ENCODE measurements around the gene KLHL34.

The KLHL34 gene

GRCh38 chrX:21656587-21657317 is 1.4 kb downstream of the KLHL34 start:
- no peak overlapping the region for H3K4me2 ChIP-seq
- no peak overlapping the region for H3K9ac ChIP-seq
- H4K20me1 ChIP-seq, result no peaks in the 10 kb centered on the region
- no peak overlapping the region for H3K27ac ChIP-seq
- H3K27me3 ChIP-seq, result no peaks in the 10 kb centered on the region
- peaks cover 36% of the 10 kb centered on the region for H3K9me3 ChIP-seq
- peaks cover 20% of the 10 kb centered on the region; the same call in 1 of the 2 replicates for H3K36me3 ChIP-seq
- no peaks in the 10 kb centered on the region for H3K4me1 ChIP-seq
- TF ChIP-seq Cebpa-rat (IDR thresholded peaks at IDR 0.05), result no peak
- H3K4me3 ChIP-seq, result peak overlapping the region; percentile 14; the same call in 1 of the 2 replicates

- Histone ChIP-seq H3K9me3 (peaks cover 36% of the 10 kb centered on the region), H4K20me1 (no peaks in the 10 kb centered on the region), H3K9ac (no peak overlapping the region), H3K36me3 (peaks cover 20% of the 10 kb centered on the region; the same call in 1 of the 2 replicates), H3K4me3 (no peak overlapping the region), H3K27ac (no peak overlapping the region), H3K4me2 (no peak overlapping the region), H3K4me1 (no peaks in the 10 kb centered on the region), H3K27me3 (no peaks in the 10 kb centered on the region)
- TF ChIP-seq Cebpa-rat (IDR thresholded peaks at IDR 0.05), result no peak
Observed at GRCh38 chrX:21655901-21656586, 2.1 kb downstream of the KLHL34 start.

GRCh38 chrX:21645886-21646285 is 12.2 kb downstream of the KLHL34 start:
- Histone ChIP-seq H3K9ac (no peak overlapping the region), H3K9me3 (no peaks in the 10 kb centered on the region), H3K4me3 (no peak overlapping the region), H3K27ac (no peak overlapping the region), H3K27me3 (no peaks in the 10 kb centered on the region), H3K36me3 (no peaks in the 10 kb centered on the region), H3K4me1 (no peaks in the 10 kb centered on the region), H4K20me1 (no peaks in the 10 kb centered on the region), H3K4me2 (no peak overlapping the region)
- no peak for TF ChIP-seq Cebpa-rat (IDR thresholded peaks at IDR 0.05)

GRCh38 chrX:21645431-21645830 is 12.7 kb downstream of the KLHL34 start:
- Histone ChIP-seq H3K9ac (no peak overlapping the region), H3K4me2 (no peak overlapping the region), H3K4me1 (no peaks in the 10 kb centered on the region), H3K27me3 (no peaks in the 10 kb centered on the region), H4K20me1 (no peaks in the 10 kb centered on the region), H3K36me3 (no peaks in the 10 kb centered on the region), H3K27ac (no peak overlapping the region), H3K4me3 (no peak overlapping the region), H3K9me3 (no peaks in the 10 kb centered on the region)
- no peak for TF ChIP-seq Cebpa-rat (IDR thresholded peaks at IDR 0.05)

- H4K20me1 ChIP-seq, result no peaks in the 10 kb centered on the region
- H3K4me1 ChIP-seq, result no peaks in the 10 kb centered on the region
- no peak overlapping the region for H3K9ac ChIP-seq
- H3K4me3 ChIP-seq, result no peak overlapping the region
- TF ChIP-seq Cebpa-rat (IDR thresholded peaks at IDR 0.05), result no peak
- no peaks in the 10 kb centered on the region for H3K36me3 ChIP-seq
- H3K4me2 ChIP-seq, result no peak overlapping the region
- no peak overlapping the region for H3K27ac ChIP-seq
- H3K27me3 ChIP-seq, result no peaks in the 10 kb centered on the region
- no peaks in the 10 kb centered on the region for H3K9me3 ChIP-seq
Observed at GRCh38 chrX:21639775-21640174, 18.4 kb downstream of the KLHL34 start.

- Histone ChIP-seq H3K27ac (no peak overlapping the region), H3K9ac (no peak overlapping the region)
Observed at GRCh38 chrX:21638311-21638710, 19.8 kb downstream of the KLHL34 start.

GRCh38 chrX:21632027-21632426 is 26.1 kb downstream of the KLHL34 start:
- H4K20me1 ChIP-seq, result no peaks in the 10 kb centered on the region
- no peak for TF ChIP-seq Cebpa-rat (IDR thresholded peaks at IDR 0.05)
- 0 out of 2 replicates have a peak, but pooled peaks cover 8% of the 10 kb centered on the region for H3K9me3 ChIP-seq
- H3K9ac ChIP-seq, result no peak overlapping the region
- H3K4me3 ChIP-seq, result no peak overlapping the region
- no peak overlapping the region for H3K27ac ChIP-seq
- H3K36me3 ChIP-seq, result no peaks in the 10 kb centered on the region
- no peaks in the 10 kb centered on the region for H3K27me3 ChIP-seq
- H3K4me1 ChIP-seq, result no peaks in the 10 kb centered on the region
- H3K4me2 ChIP-seq, result no peak overlapping the region

More at GRCh38 chrX:21638311-21638710, 19.8 kb downstream of the KLHL34 start:
- Histone ChIP-seq H3K9me3 (no peaks in the 10 kb centered on the region), H4K20me1 (no peaks in the 10 kb centered on the region), H3K4me2 (no peak overlapping the region), H3K4me3 (no peak overlapping the region), H3K36me3 (no peaks in the 10 kb centered on the region), H3K27me3 (no peaks in the 10 kb centered on the region), H3K4me1 (no peaks in the 10 kb centered on the region)
- no peak for TF ChIP-seq Cebpa-rat (IDR thresholded peaks at IDR 0.05)

- no peak overlapping the region for H3K4me2 ChIP-seq
- 0 out of 2 replicates have a peak, but pooled peaks cover 10% of the 10 kb centered on the region for H3K9me3 ChIP-seq
- no peak overlapping the region for H3K9ac ChIP-seq
- H3K36me3 ChIP-seq, result no peaks in the 10 kb centered on the region
- H3K27ac ChIP-seq, result no peak overlapping the region
- TF ChIP-seq Cebpa-rat (IDR thresholded peaks at IDR 0.05), result no peak
- no peak overlapping the region for H3K4me3 ChIP-seq
- no peaks in the 10 kb centered on the region for H3K27me3 ChIP-seq
- H3K4me1 ChIP-seq, result no peaks in the 10 kb centered on the region
- no peaks in the 10 kb centered on the region for H4K20me1 ChIP-seq
Observed at GRCh38 chrX:21623778-21624501, 34.2 kb downstream of the KLHL34 start.

- Histone ChIP-seq H3K4me3 (no peak overlapping the region), H3K36me3 (no peaks in the 10 kb centered on the region), H3K9ac (no peak overlapping the region)
Observed at GRCh38 chrX:21620234-21620633, 37.9 kb downstream of the KLHL34 start.

GRCh38 chrX:21616386-21616785 is 41.7 kb downstream of the KLHL34 start:
- H3K27me3 ChIP-seq, result no peaks in the 10 kb centered on the region

More at GRCh38 chrX:21620234-21620633, 37.9 kb downstream of the KLHL34 start:
- Histone ChIP-seq H3K4me1 (no peaks in the 10 kb centered on the region), H3K27ac (no peak overlapping the region), H3K4me2 (no peak overlapping the region), H4K20me1 (no peaks in the 10 kb centered on the region), H3K27me3 (no peaks in the 10 kb centered on the region), H3K9me3 (no peaks in the 10 kb centered on the region)
- TF ChIP-seq Cebpa-rat (IDR thresholded peaks at IDR 0.05), result no peak

More at GRCh38 chrX:21616386-21616785, 41.7 kb downstream of the KLHL34 start:
- no peak overlapping the region for H3K27ac ChIP-seq
- no peaks in the 10 kb centered on the region for H3K36me3 ChIP-seq
- no peaks in the 10 kb centered on the region for H4K20me1 ChIP-seq
- no peak overlapping the region for H3K9ac ChIP-seq
- no peaks in the 10 kb centered on the region for H3K4me1 ChIP-seq
- TF ChIP-seq Cebpa-rat (IDR thresholded peaks at IDR 0.05), result no peak
- H3K4me3 ChIP-seq, result no peak overlapping the region
- H3K4me2 ChIP-seq, result no peak overlapping the region
- no peaks in the 10 kb centered on the region for H3K9me3 ChIP-seq

Measured in BLaER1 (cell line).